HG02884 (cell line): Measurements from ENCODE around the gene HOXB1.

Source experiments
- ATAC-seq: cut with Tn5 transposase; IDR thresholded peaks from one replicate; pipeline ENCODE4 v1.9.1; 2021; ENCODE audit warnings: mild to moderate bottlenecking, moderate library complexity; ENCODE audit not compliant: unreplicated experiment

The HOXB1 gene

DNA sequence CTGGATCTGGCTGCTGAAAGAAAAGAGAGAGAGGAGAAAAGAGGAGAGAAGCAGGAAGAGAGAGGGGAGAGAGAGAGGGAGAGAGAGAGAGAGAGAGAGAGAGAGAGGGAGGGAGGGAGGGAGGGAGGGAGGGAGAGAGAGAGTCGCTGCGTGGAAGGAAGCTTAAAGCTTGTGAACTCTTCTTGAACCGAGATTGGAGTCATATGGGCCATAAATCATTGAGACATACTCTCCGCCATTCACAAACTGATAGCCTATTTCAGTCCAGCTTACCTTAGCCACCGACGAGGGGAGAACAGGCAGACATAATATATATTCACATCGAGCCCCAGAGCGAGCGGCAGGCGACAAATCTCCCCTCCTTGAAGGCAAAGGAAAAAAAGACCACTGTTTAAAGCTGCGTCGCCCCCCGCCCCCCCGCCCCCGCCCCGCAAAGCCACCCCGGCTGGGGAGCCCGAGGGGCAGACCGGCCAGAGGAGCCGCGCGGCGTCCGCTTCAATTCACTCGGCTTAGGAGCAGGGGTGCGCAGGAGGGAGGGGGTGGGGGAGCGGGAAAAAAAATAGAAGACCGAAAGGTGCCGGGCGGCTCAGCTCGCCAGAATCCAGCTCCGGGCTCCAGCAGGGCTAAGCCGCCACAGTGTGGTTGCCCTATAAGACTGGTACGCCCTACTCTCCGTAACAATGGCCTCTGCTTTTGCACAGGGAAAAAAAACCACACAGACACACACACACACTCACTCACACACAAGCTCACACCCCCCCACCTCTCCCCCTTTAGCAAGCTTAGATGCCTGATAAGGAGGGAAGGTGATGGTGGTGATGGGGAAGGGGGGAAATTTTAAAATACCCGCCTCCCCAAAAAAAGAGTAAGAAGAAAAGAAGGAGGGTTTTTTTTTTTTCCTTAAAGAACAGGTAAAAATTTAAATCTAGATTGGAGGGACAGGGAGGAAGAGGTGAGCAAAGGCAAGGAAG lies 24.7 kb upstream of the HOXB1 start:
- ATAC-seq: no peak

DNA sequence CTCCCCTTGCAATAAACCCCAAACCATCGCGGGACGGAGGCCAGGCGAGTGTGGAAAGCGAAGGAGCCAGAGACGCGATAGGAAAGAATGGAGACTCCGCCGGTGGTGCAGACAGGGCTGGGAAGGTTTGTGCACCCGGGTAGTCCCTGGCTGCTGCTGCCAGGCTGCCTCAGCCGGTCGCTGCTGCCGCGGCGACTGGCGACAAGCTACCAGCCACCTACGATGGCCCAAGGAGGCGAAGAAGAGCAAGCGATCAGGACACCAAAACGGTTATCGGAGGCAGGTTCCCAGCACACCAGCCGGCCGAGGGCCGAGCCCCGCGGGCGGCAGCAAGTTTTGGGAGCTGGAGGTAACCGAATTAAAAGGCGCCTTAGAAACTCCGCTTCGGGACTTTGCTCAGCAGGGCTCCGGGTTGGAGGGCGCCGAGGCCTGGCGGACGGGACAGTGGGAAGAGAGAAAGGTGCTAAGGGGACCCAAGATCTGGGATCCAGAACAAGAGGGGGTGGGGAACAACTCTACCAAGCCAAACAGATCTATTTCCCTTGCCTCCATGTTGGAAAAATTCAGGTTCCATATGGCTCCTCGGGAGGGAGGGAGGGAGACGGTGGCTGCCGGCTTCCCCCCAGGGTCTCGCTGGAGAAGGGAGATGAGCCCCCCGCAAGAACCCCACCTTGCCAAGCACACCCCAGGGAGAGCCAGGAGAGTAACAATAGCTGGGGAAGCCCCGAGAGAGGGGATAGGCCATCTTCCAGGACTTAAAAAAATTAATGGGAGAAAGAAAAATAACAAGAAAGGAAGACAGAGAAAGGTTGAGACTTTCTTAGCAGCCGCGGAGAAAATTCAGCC lies 23.8 kb upstream of the HOXB1 start:
- ATAC-seq: no peak

DNA sequence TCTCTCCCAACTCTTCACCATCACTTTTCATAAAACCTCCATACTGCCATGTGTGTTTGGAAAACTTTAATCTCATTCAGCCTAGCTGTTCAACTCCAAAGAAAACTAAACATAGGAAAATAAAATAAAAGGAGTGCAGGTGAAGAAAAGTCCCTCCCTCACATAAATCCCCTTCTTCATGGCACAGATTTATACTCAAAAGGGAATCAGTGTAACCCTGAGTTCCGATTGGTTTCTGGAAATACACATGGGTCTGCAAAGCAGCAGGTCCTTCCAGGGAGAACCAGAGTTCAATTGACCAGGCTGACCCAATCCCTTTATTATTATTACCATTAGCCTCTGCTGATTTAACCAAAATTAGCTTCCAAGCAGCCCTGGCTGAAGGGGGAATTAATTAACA lies 23.0 kb upstream of the HOXB1 start:
- no peak for ATAC-seq

DNA sequence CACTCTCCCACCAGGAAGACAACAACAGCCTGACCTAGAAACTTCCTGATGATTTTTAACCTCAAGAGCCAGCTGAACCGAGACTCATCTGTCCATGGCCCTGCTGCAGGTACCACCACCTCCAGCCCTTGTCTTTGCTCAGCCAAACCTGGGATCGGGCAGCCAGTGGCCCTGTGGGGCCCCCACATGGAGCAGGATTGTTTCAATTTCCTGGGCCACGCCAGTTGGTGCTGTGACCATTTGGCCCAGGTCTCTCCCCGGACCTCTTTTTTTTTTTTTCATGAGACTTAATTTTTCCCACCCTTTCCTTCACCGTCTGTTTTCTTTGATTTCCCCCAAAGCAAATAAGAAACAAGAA lies 22.4 kb upstream of the HOXB1 start:
- ATAC-seq: no peak

DNA sequence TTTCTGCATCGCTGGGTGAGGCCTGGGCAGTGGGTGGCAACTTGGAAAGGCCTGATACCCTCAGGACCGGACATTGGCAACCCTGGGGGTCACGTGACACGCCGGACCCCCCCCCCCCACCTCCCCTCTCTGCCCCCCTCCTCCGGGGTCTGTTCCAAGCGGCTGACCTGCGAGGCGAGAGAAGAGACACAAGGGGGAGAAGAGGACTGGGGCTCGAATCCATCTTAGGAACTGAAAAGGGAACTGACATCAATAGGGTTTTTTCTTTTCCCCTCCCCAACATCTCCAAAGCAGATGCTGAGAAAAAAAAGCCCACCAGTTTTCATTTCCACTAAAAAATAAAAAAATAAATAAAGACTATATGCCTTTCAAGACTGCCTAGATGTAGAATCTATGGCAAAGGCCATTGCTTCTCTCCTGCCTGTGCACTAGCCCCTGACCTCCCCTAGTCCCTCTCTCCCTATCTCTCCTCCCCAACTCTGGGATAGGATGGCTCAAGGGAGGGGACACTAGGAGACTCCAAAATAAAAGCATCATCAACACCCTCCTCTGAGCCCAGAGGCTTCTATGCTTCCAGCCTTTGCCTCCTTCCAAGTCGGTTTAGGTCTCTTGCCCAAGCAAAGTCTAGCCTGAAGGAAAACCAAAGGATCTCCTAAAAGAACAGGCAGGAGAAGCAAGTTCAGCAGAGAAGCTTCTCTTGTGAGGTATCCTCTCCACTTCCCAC lies 21.8 kb upstream of the HOXB1 start:
- no peak for ATAC-seq

DNA sequence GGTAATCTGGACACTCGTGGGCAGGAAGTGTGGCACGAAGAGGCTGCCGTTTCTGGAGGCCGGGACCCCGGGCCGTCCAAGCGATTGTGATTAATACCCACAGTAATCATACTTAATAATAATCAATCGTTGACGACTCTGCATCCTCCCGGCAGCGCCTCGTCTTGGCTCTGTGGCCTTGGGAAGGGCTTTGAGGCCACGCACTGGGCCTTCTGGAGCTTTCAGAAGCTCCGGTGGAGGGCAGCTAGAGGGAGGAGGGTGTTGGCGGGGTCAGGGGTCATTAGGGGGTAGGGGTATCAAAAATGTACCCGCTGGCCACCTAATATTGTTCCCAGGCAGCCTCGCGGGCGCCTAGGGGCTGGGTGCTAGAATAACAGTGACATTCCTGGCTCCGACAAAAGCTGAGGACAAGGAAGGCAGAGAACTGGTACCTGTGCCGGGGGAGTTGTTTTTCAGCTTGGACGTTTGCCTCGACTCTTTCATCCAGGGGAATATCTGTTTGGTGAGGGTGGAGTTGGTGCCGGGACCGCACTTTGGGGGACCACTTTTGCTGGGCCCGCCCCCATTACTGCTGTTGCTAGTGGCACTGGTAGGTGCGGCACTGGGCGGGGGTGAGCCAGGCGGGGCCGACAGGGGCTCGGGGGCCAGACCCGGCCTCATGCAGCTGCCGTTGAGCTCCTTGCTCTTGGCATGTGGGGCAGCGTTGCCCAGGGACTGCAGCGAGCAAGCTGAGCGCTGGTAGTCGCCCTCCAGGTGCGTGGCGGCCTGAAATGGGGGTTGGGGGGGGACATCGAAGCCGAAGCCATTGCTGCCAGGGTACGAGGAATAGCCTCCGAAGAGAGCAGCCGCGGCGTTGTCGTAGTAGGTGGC lies 21.0 kb upstream of the HOXB1 start:
- ATAC-seq: no peak

- ATAC-seq: no peak
Measured at GRCh38 chr17:48551214-48551555, 20.4 kb upstream of the HOXB1 start.

- no peak for ATAC-seq
Measured at GRCh38 chr17:48550502-48551213, 19.8 kb upstream of the HOXB1 start.

GRCh38 chr17:48549914-48550501 lies 19.2 kb upstream of the HOXB1 start:
- no peak for ATAC-seq

DNA sequence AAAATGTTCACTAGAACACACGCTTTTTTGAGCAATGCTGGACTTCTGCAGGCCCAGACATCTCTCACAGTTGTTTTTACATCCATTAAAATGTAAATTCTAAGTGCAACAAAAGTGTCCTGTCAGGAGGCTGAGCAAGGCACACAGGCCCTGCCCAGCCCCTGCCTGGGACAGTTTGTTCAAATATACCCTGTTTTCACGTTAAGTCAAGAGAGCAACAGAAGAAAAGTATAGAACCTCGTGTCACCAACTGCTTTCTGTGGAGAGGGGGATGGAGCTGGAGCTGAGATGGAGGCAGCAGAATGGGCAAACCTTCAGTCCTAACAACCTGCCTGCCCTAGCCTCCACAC lies 18.4 kb upstream of the HOXB1 start:
- no peak for ATAC-seq

- ATAC-seq: no peak
Measured at GRCh38 chr17:48548523-48549280, 17.9 kb upstream of the HOXB1 start.

DNA sequence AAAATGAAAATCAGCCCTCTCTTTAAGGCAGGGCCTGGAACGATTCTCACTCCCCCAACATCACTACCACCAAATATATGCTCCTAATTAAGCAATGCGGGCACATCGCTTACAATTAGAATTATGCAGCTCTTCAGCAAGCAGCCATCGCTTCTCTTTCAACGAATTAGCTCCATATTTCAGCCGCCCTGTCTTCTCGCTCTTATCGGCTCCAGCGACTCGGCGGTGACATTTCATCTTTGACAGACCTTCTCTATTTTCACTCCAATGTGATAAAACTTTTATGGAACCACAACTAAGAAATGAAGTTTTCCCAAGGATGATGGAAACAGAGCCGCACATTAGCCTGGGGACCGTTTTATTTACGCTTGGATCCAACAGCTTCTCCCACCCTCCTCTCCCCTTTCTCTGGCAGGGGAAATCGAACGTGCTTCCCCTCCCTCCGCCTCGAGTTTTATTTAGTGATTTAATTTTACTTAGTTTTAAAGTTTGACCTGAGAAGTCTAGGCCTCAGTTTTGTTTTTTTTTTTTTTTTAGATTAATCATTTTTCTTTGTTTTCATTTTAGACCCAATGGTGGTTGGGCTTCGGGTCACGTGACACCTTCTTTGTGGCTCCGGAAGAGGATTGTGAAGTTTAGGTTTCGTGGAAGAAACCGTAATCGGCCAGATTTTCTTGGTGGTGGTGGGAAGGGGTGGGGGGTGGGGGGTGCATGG lies 17.2 kb upstream of the HOXB1 start:
- no peak for ATAC-seq

- ATAC-seq: no peak
Measured at GRCh38 chr17:48546924-48547807, 16.4 kb upstream of the HOXB1 start.

DNA sequence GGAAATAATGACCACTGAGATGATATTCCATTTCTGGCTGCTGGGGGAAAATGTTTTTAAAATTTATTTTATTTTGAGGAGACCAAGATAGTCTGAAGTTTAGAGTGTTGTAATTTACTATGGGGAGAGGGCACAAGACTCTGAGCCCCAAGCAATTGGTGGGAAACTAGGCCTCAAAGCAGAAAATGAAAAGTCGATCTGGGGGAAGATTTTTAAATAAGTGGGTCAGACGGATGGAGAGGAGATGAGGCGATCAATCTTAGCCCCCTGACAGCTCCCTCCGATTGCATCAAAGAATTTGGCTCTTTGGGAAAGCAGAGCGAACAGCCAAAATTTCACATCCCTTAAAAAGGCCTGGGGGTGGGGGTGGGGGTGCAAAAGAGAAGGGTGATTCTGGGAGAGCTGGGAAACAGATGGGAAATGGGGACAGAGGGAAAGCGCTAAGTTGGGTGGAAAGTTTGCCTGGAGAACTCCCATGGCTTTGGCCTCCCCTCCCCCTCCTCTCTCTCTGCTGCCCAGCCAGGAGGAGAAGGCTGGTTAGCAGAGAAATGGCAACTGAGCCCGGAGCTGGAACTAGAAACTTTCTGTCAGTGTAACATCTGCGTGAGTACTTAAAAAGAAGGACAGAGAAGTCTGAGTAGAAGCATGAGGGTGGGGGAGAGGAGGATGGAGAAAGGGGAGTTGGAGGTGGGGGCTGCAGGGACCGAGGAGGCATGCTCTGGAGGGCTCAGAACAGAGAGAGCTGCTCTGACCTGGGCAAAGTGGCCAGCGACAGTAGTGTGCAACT lies 15.5 kb upstream of the HOXB1 start:
- ATAC-seq: no peak

GRCh38 chr17:48545539-48545938 lies 14.7 kb upstream of the HOXB1 start:
- ATAC-seq: no peak

- no peak for ATAC-seq
Measured at GRCh38 chr17:48545022-48545375, 14.2 kb upstream of the HOXB1 start, which contains the start of gene HOXB2. Gene HOXB2, minus strand, starts transcription at chr17:48545109. Its CDS starts 198 bp downstream, at chr17:48544911.
